GM18511 (cell line): ENCODE measurements around the gene HELLS.
"Not testable (repeated sequence)": the region's sequence is repeated elsewhere in the genome, so short reads cannot be mapped to it uniquely, and the experiment has no call there.

Experiments used
- ATAC-seq: cut with Tn5 transposase; IDR thresholded peaks from one replicate; pipeline ENCODE4 v1.9.1; 2021; ENCODE audit warnings: mild to moderate bottlenecking, moderate library complexity; ENCODE audit not compliant: unreplicated experiment

The HELLS gene

GRCh38 chr10:94607111-94607510 lies 61.5 kb downstream of the HELLS start:
- ATAC-seq: peak; percentile 88

- no peak for ATAC-seq
Measured at GRCh38 chr10:94608559-94608958, 63.0 kb downstream of the HELLS start.

- ATAC-seq: no peak
Measured at GRCh38 chr10:94614558-94614957, 69.0 kb downstream of the HELLS start.

GRCh38 chr10:94617389-94617944 lies 71.9 kb downstream of the HELLS start:
- ATAC-seq: no peak

- no peak for ATAC-seq
Measured at GRCh38 chr10:94622666-94623205, 77.1 kb downstream of the HELLS start.

- no peak for ATAC-seq
Measured at GRCh38 chr10:94623572-94623971, 78.0 kb downstream of the HELLS start.

- ATAC-seq: no peak
Measured at GRCh38 chr10:94626476-94626875, 80.9 kb downstream of the HELLS start.

GRCh38 chr10:94627511-94627910 lies 81.9 kb downstream of the HELLS start:
- no peak for ATAC-seq

- ATAC-seq: no peak
Measured at GRCh38 chr10:94630017-94630688, 84.6 kb downstream of the HELLS start.

GRCh38 chr10:94631077-94631875 lies 85.7 kb downstream of the HELLS start:
- ATAC-seq: no peak

- no peak for ATAC-seq
Measured at GRCh38 chr10:94632954-94633353, 87.4 kb downstream of the HELLS start.

GRCh38 chr10:94638097-94638496 lies 92.5 kb downstream of the HELLS start:
- ATAC-seq: not testable (repeated sequence)

- no peak for ATAC-seq
Measured at GRCh38 chr10:94639902-94640301, 94.3 kb downstream of the HELLS start.

- ATAC-seq: no peak
Measured at GRCh38 chr10:94640562-94640961, 95.0 kb downstream of the HELLS start.

GRCh38 chr10:94641480-94641879 lies 95.9 kb downstream of the HELLS start:
- no peak for ATAC-seq

- ATAC-seq: no peak
Measured at GRCh38 chr10:94644352-94644751, 98.8 kb downstream of the HELLS start.

- ATAC-seq: peak; percentile 87
Measured at GRCh38 chr10:94645285-94645684, 99.7 kb downstream of the HELLS start.
